Activated T-cell treated with anti-CD3 and anti-CD28 coated beads, Interleukin-2, amount 50 U/mL, for 4 hours (primary cell): ENCODE measurements around the gene BSN. TPM values are rescaled to one million over a fixed set of nuclear protein-coding genes. Genes with fewer than 3 reads are reported as not detected.

Source experiments
- ATAC-seq, 2 donors: fragments of 200-7000 bp; cut with Tn5 transposase; one replicate each; pipeline ENCODE4 v1.10.0; 2021
- DNase-seq: peaks from one replicate; pipeline ENCODE4 v3.0.0-alpha.2; 2020
- H3K27me3 Mint-ChIP-seq: one replicate; pipeline ENCODE4 v1.8.0; 2021; ENCODE audit warnings: low read depth, mixed read lengths
- H3K36me3 Mint-ChIP-seq: one replicate; pipeline ENCODE4 v1.8.0; 2022; ENCODE audit warnings: mixed read lengths; ENCODE audit not compliant: insufficient read depth
- H3K4me1 Mint-ChIP-seq: one replicate; pipeline ENCODE4 v1.8.0; 2021; ENCODE audit warnings: low read depth, mixed read lengths
- H3K4me3 Mint-ChIP-seq: one replicate; pipeline ENCODE4 v1.8.0; 2021; ENCODE audit warnings: mild to moderate bottlenecking, moderate library complexity, mixed read lengths
- H3K9me3 Mint-ChIP-seq: one replicate; pipeline ENCODE4 v1.8.0; 2021; ENCODE audit warnings: mixed read lengths
- total RNA-seq, 3 donors: library from RNA; stranded (reverse); gene quantifications; one replicate each; pipeline ENCODE4 v1.2.1, GENCODE V29; 2021

BSN gene
- total RNA-seq, 3 donors from 2014 or later, result 0.30 to 0.86 (median 0.40) TPM

GRCh38 chr3:49654955-49655556, 100.8 kb downstream of the BSN start:
- Mint-ChIP-seq H3K9me3 (no peaks in the 10 kb centered on the region), H3K4me1 (no peaks in the 10 kb centered on the region), H3K36me3 (no peaks in the 10 kb centered on the region), H3K27me3 (peaks cover 7% of the 10 kb centered on the region), H3K4me3 (no peak overlapping the region)
- DNase-seq (no peak), ATAC-seq (no peak)

- Mint-ChIP-seq H3K9me3 (no peaks in the 10 kb centered on the region), H3K4me1 (no peaks in the 10 kb centered on the region), H3K27me3 (peaks cover 7% of the 10 kb centered on the region), H3K4me3 (no peak overlapping the region), H3K36me3 (no peaks in the 10 kb centered on the region)
- no peak for DNase-seq
- ATAC-seq, result no peak
Observed at GRCh38 chr3:49655731-49656285, 101.5 kb downstream of the BSN start.

GRCh38 chr3:49656541-49657112, 102.3 kb downstream of the BSN start:
- ATAC-seq (no peak), DNase-seq (no peak)
- H3K27me3 Mint-ChIP-seq, result peaks cover 7% of the 10 kb centered on the region
- H3K9me3 Mint-ChIP-seq, result no peaks in the 10 kb centered on the region
- H3K36me3 Mint-ChIP-seq, result no peaks in the 10 kb centered on the region
- H3K4me3 Mint-ChIP-seq, result no peak overlapping the region
- H3K4me1 Mint-ChIP-seq, result no peaks in the 10 kb centered on the region

GRCh38 chr3:49657208-49657915, 103.1 kb downstream of the BSN start:
- Mint-ChIP-seq H3K9me3 (no peaks in the 10 kb centered on the region), H3K4me1 (no peaks in the 10 kb centered on the region), H3K4me3 (no peak overlapping the region), H3K36me3 (no peaks in the 10 kb centered on the region), H3K27me3 (peaks cover 7% of the 10 kb centered on the region)
- ATAC-seq, result no peak
- no peak for DNase-seq

DNA sequence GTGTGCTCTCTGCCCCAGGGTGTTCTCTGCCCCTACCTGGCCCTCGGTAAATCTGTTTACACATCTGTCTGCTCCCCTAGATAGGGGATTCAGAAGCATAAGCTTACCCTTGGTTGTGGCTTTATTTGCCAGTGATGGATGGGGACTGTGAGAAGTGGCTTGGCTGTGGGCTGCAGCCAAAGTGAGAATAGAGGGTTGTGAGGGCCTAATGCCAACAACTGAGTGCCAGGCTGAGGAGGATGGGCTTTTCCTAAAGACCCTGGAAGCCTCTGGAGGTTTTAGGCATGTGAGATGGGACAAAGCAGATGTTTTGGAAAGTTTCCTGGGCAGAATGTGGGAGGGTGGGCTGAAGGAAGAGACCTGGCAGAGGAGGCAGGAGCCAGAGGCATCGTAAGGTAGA, 104.4 kb downstream of the BSN start:
- Mint-ChIP-seq H3K27me3 (peaks cover 7% of the 10 kb centered on the region), H3K36me3 (no peaks in the 10 kb centered on the region), H3K4me3 (no peak overlapping the region), H3K4me1 (no peaks in the 10 kb centered on the region), H3K9me3 (no peaks in the 10 kb centered on the region)
- DNase-seq (no peak), ATAC-seq (no peak)

DNA sequence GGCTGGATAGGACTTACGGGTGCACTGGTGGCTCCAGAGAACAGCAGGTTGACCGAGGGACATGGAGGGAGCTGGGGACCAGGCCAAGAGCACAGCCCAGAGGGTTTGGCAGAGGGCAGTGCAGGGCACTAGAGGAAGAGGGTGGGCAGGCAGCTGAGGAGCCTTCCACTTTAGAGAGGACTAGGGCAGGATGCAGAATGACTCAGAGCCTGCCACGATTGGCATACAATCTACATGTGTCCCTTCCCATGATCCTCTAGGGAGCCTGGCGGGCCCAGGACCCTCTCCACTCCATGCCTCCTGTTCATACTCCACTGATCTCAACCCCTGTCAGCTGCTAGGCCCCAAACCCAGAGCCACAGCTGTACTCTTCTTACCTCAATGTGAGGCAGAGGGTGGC, 105.5 kb downstream of the BSN start:
- Mint-ChIP-seq H3K9me3 (no peaks in the 10 kb centered on the region), H3K27me3 (peaks cover 7% of the 10 kb centered on the region), H3K4me3 (no peak overlapping the region), H3K36me3 (no peaks in the 10 kb centered on the region), H3K4me1 (no peaks in the 10 kb centered on the region)
- DNase-seq (no peak), ATAC-seq (no peak)

- no peak for ATAC-seq
- H3K27me3 Mint-ChIP-seq, result peaks cover 5% of the 10 kb centered on the region
- no peak for DNase-seq
- H3K4me3 Mint-ChIP-seq, result no peak overlapping the region
- no peaks in the 10 kb centered on the region for H3K4me1 Mint-ChIP-seq
- H3K36me3 Mint-ChIP-seq, result no peaks in the 10 kb centered on the region
- no peaks in the 10 kb centered on the region for H3K9me3 Mint-ChIP-seq
Observed at GRCh38 chr3:49661281-49661680, 107.0 kb downstream of the BSN start.

GRCh38 chr3:49662021-49662420, 107.7 kb downstream of the BSN start:
- ATAC-seq, result no peak
- Mint-ChIP-seq H3K27me3 (peaks cover 2% of the 10 kb centered on the region), H3K36me3 (no peaks in the 10 kb centered on the region), H3K4me3 (no peak overlapping the region), H3K4me1 (no peaks in the 10 kb centered on the region), H3K9me3 (no peaks in the 10 kb centered on the region)
- no peak for DNase-seq

DNA sequence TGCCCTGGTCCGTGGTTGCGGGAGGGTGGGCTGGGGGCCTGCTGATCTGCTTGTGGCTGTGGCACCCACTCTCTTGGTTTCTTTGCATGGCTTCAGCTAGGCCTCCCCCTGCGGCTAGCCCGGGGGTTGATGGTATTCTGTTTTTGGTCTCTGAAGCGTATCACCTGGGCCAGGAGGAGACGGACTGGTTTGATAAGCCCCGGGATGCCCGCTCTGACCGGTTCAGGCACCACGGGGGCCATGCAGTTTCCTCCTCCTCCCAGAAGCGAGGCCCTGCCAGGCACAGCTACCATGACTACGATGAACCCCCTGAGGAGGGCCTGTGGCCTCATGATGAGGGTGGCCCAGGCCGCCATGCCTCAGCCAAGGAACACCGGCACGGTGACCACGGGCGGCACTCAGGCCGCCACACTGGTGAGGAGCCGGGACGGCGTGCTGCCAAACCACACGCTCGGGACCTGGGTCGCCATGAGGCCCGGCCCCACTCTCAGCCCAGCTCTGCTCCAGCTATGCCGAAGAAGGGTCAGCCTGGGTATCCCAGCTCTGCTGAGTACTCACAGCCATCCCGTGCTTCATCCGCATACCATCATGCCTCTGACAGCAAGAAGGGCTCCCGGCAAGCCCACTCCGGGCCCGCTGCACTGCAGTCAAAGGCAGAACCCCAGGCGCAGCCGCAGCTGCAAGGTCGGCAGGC, 108.6 kb downstream of the BSN start:
- no peaks in the 10 kb centered on the region for H3K4me1 Mint-ChIP-seq
- no peak overlapping the region for H3K4me3 Mint-ChIP-seq
- H3K9me3 Mint-ChIP-seq, result no peaks in the 10 kb centered on the region
- no peaks in the 10 kb centered on the region for H3K36me3 Mint-ChIP-seq
- DNase-seq (no peak), ATAC-seq (no peak)
- no peaks in the 10 kb centered on the region for H3K27me3 Mint-ChIP-seq

GRCh38 chr3:49663831-49664230, 109.6 kb downstream of the BSN start:
- no peaks in the 10 kb centered on the region for H3K9me3 Mint-ChIP-seq
- no peak for DNase-seq
- no peaks in the 10 kb centered on the region for H3K27me3 Mint-ChIP-seq
- no peaks in the 10 kb centered on the region for H3K36me3 Mint-ChIP-seq
- no peaks in the 10 kb centered on the region for H3K4me1 Mint-ChIP-seq
- ATAC-seq, result no peak
- H3K4me3 Mint-ChIP-seq, result no peak overlapping the region

- DNase-seq (no peak), ATAC-seq (no peak)
- no peaks in the 10 kb centered on the region for H3K4me1 Mint-ChIP-seq
- H3K4me3 Mint-ChIP-seq, result no peak overlapping the region
- no peaks in the 10 kb centered on the region for H3K9me3 Mint-ChIP-seq
- H3K36me3 Mint-ChIP-seq, result no peaks in the 10 kb centered on the region
- no peaks in the 10 kb centered on the region for H3K27me3 Mint-ChIP-seq
Observed at GRCh38 chr3:49664300-49664699, 110.0 kb downstream of the BSN start.

- Mint-ChIP-seq H3K9me3 (no peaks in the 10 kb centered on the region), H3K36me3 (no peaks in the 10 kb centered on the region), H3K4me3 (no peak overlapping the region), H3K4me1 (no peaks in the 10 kb centered on the region), H3K27me3 (no peaks in the 10 kb centered on the region)
- no peak for DNase-seq
- ATAC-seq, result no peak
Observed at GRCh38 chr3:49665822-49666519, 111.7 kb downstream of the BSN start.

- ATAC-seq, result no peak
- no peaks in the 10 kb centered on the region for H3K36me3 Mint-ChIP-seq
- H3K4me1 Mint-ChIP-seq, result no peaks in the 10 kb centered on the region
- H3K4me3 Mint-ChIP-seq, result no peak overlapping the region
- H3K9me3 Mint-ChIP-seq, result no peaks in the 10 kb centered on the region
- DNase-seq, result no peak
- H3K27me3 Mint-ChIP-seq, result no peaks in the 10 kb centered on the region
Observed at GRCh38 chr3:49666592-49666991, 112.3 kb downstream of the BSN start.
